Type B pancreatic cell (in vitro differentiated cells): Measurements from ENCODE around the gene ABTB2. TPM values are rescaled to one million over a fixed set of nuclear protein-coding genes. Genes with fewer than 3 reads are reported as not detected.

Experiments used
- DNase-seq: peaks from one replicate; pipeline ENCODE4 v3.0.0; 2021; ENCODE audit warnings: mixed read lengths; ENCODE audit not compliant: unreplicated experiment; ENCODE audit errors: extremely low spot score
- H3K27ac Mint-ChIP-seq: 2 replicates; pipeline ENCODE4 v1.8.0; 2021; ENCODE audit warnings: mild to moderate bottlenecking, mixed read lengths
- H3K27me3 Mint-ChIP-seq: 2 replicates; pipeline ENCODE4 v1.8.0; 2021; ENCODE audit warnings: mixed read lengths
- H3K36me3 Mint-ChIP-seq: 2 replicates; pipeline ENCODE4 v1.8.0; 2021; ENCODE audit warnings: mixed read lengths
- H3K4me1 Mint-ChIP-seq: one replicate; pipeline ENCODE4 v1.8.0; 2021; ENCODE audit warnings: mixed read lengths; ENCODE audit not compliant: unreplicated experiment
- H3K4me3 Mint-ChIP-seq: 2 replicates; pipeline ENCODE4 v1.8.0; 2021; ENCODE audit warnings: mild to moderate bottlenecking, mixed read lengths
- H3K9me3 Mint-ChIP-seq: 2 replicates; pipeline ENCODE4 v1.8.0; 2021; ENCODE audit warnings: mixed read lengths
- total RNA-seq: library from RNA; stranded (reverse); gene quantifications from 2 replicates; pipeline ENCODE4 v1.2.1, GENCODE V29; 2021; ENCODE audit warnings: low replicate concordance
- TF ChIP-seq, protein P1 (sequence below): fragments of 200-600 bp; sonication (generic); conservative IDR thresholded peaks from 2 replicates; pipeline ENCODE4 v1.5.0; 2021; ENCODE audit warnings: antibody characterized with exemption, mild to moderate bottlenecking

Gene ABTB2
- total RNA-seq, 1 donor from 2014 or later = 13.5 TPM

DNA sequence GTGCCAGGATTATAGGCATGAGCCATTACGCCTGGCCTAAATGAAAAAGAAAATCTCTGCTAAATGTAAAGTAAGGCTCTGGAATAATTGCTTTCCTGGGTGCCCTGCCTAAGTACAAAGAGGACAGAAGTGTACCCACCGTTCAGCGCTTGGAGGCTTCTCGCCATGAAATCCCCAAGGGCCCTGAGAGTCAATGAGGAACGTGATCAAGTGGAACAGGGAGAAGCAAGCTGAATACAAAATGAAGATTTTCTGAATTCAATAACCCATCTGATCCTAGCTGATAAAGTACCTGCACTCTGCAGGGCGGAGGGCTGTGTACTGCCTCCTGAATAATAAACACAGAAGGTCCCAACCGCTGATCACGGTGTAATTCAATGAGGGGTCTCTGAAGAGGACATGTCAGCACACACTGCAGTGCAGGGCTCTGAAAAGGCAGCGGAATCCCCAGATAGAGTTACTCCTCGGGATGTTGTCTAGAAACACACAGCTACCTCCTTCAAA lies 97.7 kb downstream of the ABTB2 start:
- Mint-ChIP-seq H3K4me3 (no peak overlapping the region), H3K4me1 (peaks cover 71% of the 10 kb centered on the region), H3K27me3 (peaks cover 8% of the 10 kb centered on the region), H3K36me3 (no peaks in the 10 kb centered on the region), H3K27ac (no peak overlapping the region), H3K9me3 (no peaks in the 10 kb centered on the region)
- TF ChIP-seq, protein P1, sequence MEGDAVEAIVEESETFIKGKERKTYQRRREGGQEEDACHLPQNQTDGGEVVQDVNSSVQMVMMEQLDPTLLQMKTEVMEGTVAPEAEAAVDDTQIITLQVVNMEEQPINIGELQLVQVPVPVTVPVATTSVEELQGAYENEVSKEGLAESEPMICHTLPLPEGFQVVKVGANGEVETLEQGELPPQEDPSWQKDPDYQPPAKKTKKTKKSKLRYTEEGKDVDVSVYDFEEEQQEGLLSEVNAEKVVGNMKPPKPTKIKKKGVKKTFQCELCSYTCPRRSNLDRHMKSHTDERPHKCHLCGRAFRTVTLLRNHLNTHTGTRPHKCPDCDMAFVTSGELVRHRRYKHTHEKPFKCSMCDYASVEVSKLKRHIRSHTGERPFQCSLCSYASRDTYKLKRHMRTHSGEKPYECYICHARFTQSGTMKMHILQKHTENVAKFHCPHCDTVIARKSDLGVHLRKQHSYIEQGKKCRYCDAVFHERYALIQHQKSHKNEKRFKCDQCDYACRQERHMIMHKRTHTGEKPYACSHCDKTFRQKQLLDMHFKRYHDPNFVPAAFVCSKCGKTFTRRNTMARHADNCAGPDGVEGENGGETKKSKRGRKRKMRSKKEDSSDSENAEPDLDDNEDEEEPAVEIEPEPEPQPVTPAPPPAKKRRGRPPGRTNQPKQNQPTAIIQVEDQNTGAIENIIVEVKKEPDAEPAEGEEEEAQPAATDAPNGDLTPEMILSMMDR = no peak
- DNase-seq = no peak

GRCh38 chr11:34259087-34259486 lies 98.7 kb downstream of the ABTB2 start:
- Mint-ChIP-seq H3K4me1 (peaks cover 65% of the 10 kb centered on the region), H3K36me3 (no peaks in the 10 kb centered on the region), H3K4me3 (no peak overlapping the region), H3K27me3 (peaks cover 11% of the 10 kb centered on the region), H3K27ac (peak overlapping the region; percentile 28), H3K9me3 (no peaks in the 10 kb centered on the region)
- DNase-seq = no peak
- TF ChIP-seq, protein P1 = no peak

GRCh38 chr11:34256626-34257025 lies 101.2 kb downstream of the ABTB2 start:
- Mint-ChIP-seq H3K9me3 (no peaks in the 10 kb centered on the region), H3K4me3 (peak overlapping the region; percentile 65), H3K36me3 (no peaks in the 10 kb centered on the region), H3K4me1 (peaks cover 47% of the 10 kb centered on the region), H3K27ac (peak overlapping the region; percentile 44), H3K27me3 (peaks cover 18% of the 10 kb centered on the region)
- DNase-seq = no peak
- TF ChIP-seq, protein P1 = no peak

DNA sequence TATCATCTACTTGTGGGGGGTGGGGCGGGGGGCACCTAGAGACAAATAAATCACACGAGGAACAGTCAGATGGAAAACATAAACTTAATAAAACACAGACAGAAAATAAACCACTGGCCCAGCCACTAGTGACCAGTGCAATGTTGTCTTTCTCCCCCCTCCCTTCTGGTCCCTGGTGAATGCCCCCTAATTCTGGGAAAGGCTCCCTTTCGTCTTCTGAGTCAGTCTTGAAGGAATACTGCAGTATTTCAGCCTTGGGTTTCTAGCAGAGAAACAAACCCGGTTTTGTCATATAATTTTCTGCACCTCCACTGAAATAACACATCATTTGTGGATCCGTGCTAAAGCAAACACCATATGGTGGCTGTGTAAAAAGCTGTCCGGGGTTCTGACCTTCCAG lies 101.7 kb downstream of the ABTB2 start:
- TF ChIP-seq, protein P1 = no peak
- peak overlapping the region; percentile 44 for H3K27ac Mint-ChIP-seq
- peaks cover 21% of the 10 kb centered on the region for H3K27me3 Mint-ChIP-seq
- no peaks in the 10 kb centered on the region for H3K9me3 Mint-ChIP-seq
- no peaks in the 10 kb centered on the region for H3K36me3 Mint-ChIP-seq
- H3K4me1 Mint-ChIP-seq = peaks cover 50% of the 10 kb centered on the region
- peak overlapping the region; percentile 65 for H3K4me3 Mint-ChIP-seq
- no peak for DNase-seq

GRCh38 chr11:34255101-34255500 lies 102.7 kb downstream of the ABTB2 start:
- no peaks in the 10 kb centered on the region for H3K9me3 Mint-ChIP-seq
- H3K27ac Mint-ChIP-seq = no peak overlapping the region
- peaks cover 52% of the 10 kb centered on the region for H3K4me1 Mint-ChIP-seq
- H3K27me3 Mint-ChIP-seq = peaks cover 21% of the 10 kb centered on the region
- no peaks in the 10 kb centered on the region for H3K36me3 Mint-ChIP-seq
- TF ChIP-seq, protein P1 = no peak
- H3K4me3 Mint-ChIP-seq = no peak overlapping the region
- DNase-seq = no peak

- TF ChIP-seq, protein P1 = no peak
- no peak overlapping the region for H3K27ac Mint-ChIP-seq
- peaks cover 21% of the 10 kb centered on the region for H3K27me3 Mint-ChIP-seq
- no peak for DNase-seq
- H3K4me1 Mint-ChIP-seq = peaks cover 54% of the 10 kb centered on the region
- H3K36me3 Mint-ChIP-seq = no peaks in the 10 kb centered on the region
- H3K4me3 Mint-ChIP-seq = no peak overlapping the region
- H3K9me3 Mint-ChIP-seq = no peaks in the 10 kb centered on the region
Observed at GRCh38 chr11:34254011-34254410, 103.8 kb downstream of the ABTB2 start.
